ENCODE measurements around the gene MBNL3.

DNA sequence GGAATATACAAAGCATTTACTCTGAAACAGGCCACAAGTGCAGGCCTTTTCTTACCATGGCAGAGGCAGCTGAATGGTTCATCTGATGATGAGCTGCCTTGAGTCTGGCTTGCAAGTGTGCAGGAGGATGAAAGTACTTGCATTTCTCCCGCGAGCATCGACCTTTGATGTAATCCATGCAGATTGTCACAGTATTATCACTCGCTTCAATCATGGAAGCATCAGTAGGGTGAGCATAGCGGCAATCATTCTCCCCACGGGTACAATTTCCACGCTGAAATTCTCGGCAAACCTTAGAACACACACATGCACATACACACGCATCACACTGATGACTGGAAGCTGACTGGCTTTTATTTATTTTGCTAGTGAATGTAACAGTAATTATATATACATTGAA is 98.0 kb downstream of the MBNL3 start:
- TF ChIP-seq EZH2phosphoT487 (IDR thresholded peaks at IDR 0.05; ENCODE audit: low read depth): no peak
- TF ChIP-seq, protein P1, sequence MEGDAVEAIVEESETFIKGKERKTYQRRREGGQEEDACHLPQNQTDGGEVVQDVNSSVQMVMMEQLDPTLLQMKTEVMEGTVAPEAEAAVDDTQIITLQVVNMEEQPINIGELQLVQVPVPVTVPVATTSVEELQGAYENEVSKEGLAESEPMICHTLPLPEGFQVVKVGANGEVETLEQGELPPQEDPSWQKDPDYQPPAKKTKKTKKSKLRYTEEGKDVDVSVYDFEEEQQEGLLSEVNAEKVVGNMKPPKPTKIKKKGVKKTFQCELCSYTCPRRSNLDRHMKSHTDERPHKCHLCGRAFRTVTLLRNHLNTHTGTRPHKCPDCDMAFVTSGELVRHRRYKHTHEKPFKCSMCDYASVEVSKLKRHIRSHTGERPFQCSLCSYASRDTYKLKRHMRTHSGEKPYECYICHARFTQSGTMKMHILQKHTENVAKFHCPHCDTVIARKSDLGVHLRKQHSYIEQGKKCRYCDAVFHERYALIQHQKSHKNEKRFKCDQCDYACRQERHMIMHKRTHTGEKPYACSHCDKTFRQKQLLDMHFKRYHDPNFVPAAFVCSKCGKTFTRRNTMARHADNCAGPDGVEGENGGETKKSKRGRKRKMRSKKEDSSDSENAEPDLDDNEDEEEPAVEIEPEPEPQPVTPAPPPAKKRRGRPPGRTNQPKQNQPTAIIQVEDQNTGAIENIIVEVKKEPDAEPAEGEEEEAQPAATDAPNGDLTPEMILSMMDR (IDR thresholded peaks at IDR 0.05; ENCODE audit: low read depth, low read length): no peak

Data from OCI-LY3 (cell line).